Stimulated activated memory B cell treated with anti-CD40 and anti-IgM and Interleukin-4, amounts not matched to agents 10 μg/mL and 1 μg/mL and 100 μg/mL, for 72 hours (primary cell): ENCODE measurements around the gene C8B.

Experiments used
- ATAC-seq: fragments of 150-1000 bp; cut with Tn5 transposase; 2 replicates; pipeline ENCODE4 v1.10.0; 2021
- H3K27ac Mint-ChIP-seq: one replicate; pipeline ENCODE4 v1.8.0; 2022; ENCODE audit warnings: mild to moderate bottlenecking, mixed read lengths
- H3K27me3 Mint-ChIP-seq: one replicate; pipeline ENCODE4 v1.8.0; 2022; ENCODE audit warnings: mixed read lengths
- H3K36me3 Mint-ChIP-seq: one replicate; pipeline ENCODE4 v1.8.0; 2022; ENCODE audit warnings: mixed read lengths
- H3K4me1 Mint-ChIP-seq: one replicate; pipeline ENCODE4 v1.8.0; 2022; ENCODE audit warnings: mixed read lengths
- H3K4me3 Mint-ChIP-seq: one replicate; pipeline ENCODE4 v1.8.0; 2022; ENCODE audit warnings: mild to moderate bottlenecking, moderate library complexity, mixed read lengths
- H3K9me3 Mint-ChIP-seq: one replicate; pipeline ENCODE4 v1.8.0; 2022; ENCODE audit warnings: mixed read lengths

C8B gene

GRCh38 chr1:56905667-56906066 lies 60.1 kb downstream of the C8B start:
- H3K36me3 Mint-ChIP-seq: no peaks in the 10 kb centered on the region
- no peaks in the 10 kb centered on the region for H3K9me3 Mint-ChIP-seq
- no peak overlapping the region for H3K27ac Mint-ChIP-seq
- H3K4me1 Mint-ChIP-seq: no peaks in the 10 kb centered on the region
- no peaks in the 10 kb centered on the region for H3K27me3 Mint-ChIP-seq
- ATAC-seq: no peak
- H3K4me3 Mint-ChIP-seq: no peak overlapping the region

DNA sequence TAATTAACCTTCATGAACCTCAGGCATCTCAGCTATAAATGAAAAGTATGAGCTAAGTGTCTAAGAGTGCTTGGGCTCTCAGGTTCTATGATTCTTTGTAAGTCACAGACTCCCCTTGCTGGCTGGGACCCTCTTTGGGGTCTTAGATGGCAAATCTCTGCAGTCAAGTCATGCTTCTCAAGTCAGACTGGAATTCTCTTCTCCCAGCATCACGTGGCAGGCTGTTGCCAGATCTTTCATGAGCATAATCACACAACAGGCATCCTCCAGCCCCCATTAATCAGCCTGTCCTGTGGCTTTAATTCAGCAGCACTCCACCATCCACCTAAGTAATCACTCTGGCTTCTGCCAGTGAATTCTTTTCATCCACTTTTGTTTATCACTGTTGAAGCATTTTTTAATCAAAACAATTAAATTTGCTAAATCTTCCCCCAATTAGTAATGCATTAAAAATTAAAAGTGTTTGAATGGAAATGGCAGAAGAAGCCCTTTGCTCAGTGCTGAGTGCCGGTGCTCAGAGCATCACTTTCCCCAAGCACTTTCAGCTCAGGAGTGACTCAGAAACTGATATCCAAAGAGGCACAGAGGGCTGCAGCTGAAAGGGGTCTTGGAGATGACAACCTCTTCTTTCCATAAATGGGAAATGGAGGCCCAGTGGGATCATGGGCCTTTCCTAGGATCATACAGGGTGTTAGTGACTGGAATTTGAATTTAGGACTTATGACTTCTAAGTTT lies 61.0 kb downstream of the C8B start:
- no peaks in the 10 kb centered on the region for H3K9me3 Mint-ChIP-seq
- no peaks in the 10 kb centered on the region for H3K4me1 Mint-ChIP-seq
- H3K27me3 Mint-ChIP-seq: no peaks in the 10 kb centered on the region
- H3K36me3 Mint-ChIP-seq: no peaks in the 10 kb centered on the region
- ATAC-seq: no peak
- H3K27ac Mint-ChIP-seq: no peak overlapping the region
- no peak overlapping the region for H3K4me3 Mint-ChIP-seq

GRCh38 chr1:56903778-56904177 lies 62.0 kb downstream of the C8B start:
- Mint-ChIP-seq H3K4me1 (no peaks in the 10 kb centered on the region), H3K27me3 (no peaks in the 10 kb centered on the region)
- no peak for ATAC-seq

GRCh38 chr1:56901716-56902115 lies 64.1 kb downstream of the C8B start:
- Mint-ChIP-seq H3K27ac (no peak overlapping the region), H3K4me1 (no peaks in the 10 kb centered on the region), H3K4me3 (no peak overlapping the region), H3K36me3 (no peaks in the 10 kb centered on the region), H3K9me3 (no peaks in the 10 kb centered on the region), H3K27me3 (no peaks in the 10 kb centered on the region)
- ATAC-seq: no peak

More at GRCh38 chr1:56903778-56904177, 62.0 kb downstream of the C8B start:
- Mint-ChIP-seq H3K9me3 (no peaks in the 10 kb centered on the region), H3K27ac (no peak overlapping the region), H3K36me3 (no peaks in the 10 kb centered on the region), H3K4me3 (no peak overlapping the region)

- ATAC-seq: no peak
- H3K9me3 Mint-ChIP-seq: no peaks in the 10 kb centered on the region
- H3K27ac Mint-ChIP-seq: no peak overlapping the region
Measured at GRCh38 chr1:56898879-56899278, 66.9 kb downstream of the C8B start.

GRCh38 chr1:56898005-56898373 lies 67.8 kb downstream of the C8B start:
- ATAC-seq: no peak
- no peaks in the 10 kb centered on the region for H3K36me3 Mint-ChIP-seq
- H3K27me3 Mint-ChIP-seq: no peaks in the 10 kb centered on the region
- H3K4me1 Mint-ChIP-seq: no peaks in the 10 kb centered on the region
- no peak overlapping the region for H3K27ac Mint-ChIP-seq
- no peaks in the 10 kb centered on the region for H3K9me3 Mint-ChIP-seq
- no peak overlapping the region for H3K4me3 Mint-ChIP-seq

More at GRCh38 chr1:56898879-56899278, 66.9 kb downstream of the C8B start:
- Mint-ChIP-seq H3K4me3 (no peak overlapping the region), H3K36me3 (no peaks in the 10 kb centered on the region), H3K27me3 (no peaks in the 10 kb centered on the region), H3K4me1 (no peaks in the 10 kb centered on the region)

DNA sequence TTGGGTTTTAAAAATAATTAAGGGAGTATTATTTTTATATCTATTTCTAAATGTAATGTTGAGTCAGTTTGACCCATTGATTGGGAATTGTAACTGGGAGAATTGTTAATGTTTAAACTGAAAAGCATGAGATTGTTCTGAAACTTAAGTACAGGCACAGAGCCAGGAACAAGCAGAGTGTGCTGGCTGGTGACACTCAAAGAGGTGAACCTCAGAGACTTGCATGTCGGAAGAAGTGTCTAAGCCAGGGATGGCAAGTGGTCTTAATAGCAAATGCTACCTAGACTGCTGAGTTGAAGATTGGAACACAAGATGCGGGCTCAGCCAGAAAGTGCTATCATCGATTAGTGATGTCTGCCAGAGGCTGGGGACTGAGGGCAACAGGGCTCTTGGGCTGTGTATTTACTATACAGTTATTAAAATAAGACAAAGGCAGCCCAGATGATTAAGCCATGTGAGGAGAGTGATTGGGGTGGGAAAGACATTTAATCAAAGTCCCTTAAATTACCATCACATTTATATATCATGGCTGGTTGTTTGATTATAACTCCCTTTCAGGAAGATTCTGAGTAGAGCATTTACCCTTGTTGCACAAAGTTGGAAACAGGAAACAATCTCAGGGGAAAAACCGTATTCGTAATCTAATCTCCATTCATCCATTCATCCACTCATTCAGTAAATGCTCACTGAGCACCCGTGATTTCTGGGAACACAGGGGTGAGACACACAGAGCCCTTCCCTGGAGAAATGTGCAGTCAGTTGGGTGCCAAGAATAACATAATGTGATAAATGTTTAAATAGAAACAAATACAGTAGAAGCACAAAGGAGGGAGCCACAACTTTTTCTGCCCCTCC lies 68.4 kb downstream of the C8B start:
- H3K4me3 Mint-ChIP-seq: no peak overlapping the region
- ATAC-seq: no peak
- no peaks in the 10 kb centered on the region for H3K9me3 Mint-ChIP-seq
- H3K27me3 Mint-ChIP-seq: no peaks in the 10 kb centered on the region
- no peaks in the 10 kb centered on the region for H3K36me3 Mint-ChIP-seq
- H3K27ac Mint-ChIP-seq: no peak overlapping the region
- no peaks in the 10 kb centered on the region for H3K4me1 Mint-ChIP-seq

- no peak for ATAC-seq
- no peak overlapping the region for H3K4me3 Mint-ChIP-seq
- H3K36me3 Mint-ChIP-seq: no peaks in the 10 kb centered on the region
- no peaks in the 10 kb centered on the region for H3K27me3 Mint-ChIP-seq
- H3K9me3 Mint-ChIP-seq: no peaks in the 10 kb centered on the region
- no peak overlapping the region for H3K27ac Mint-ChIP-seq
- no peaks in the 10 kb centered on the region for H3K4me1 Mint-ChIP-seq
Measured at GRCh38 chr1:56894014-56894413, 71.8 kb downstream of the C8B start.

- Mint-ChIP-seq H3K9me3 (no peaks in the 10 kb centered on the region), H3K4me1 (no peaks in the 10 kb centered on the region), H3K27me3 (no peaks in the 10 kb centered on the region), H3K4me3 (no peak overlapping the region), H3K27ac (no peak overlapping the region), H3K36me3 (no peaks in the 10 kb centered on the region)
- ATAC-seq: no peak
Measured at GRCh38 chr1:56890229-56890628, 75.6 kb downstream of the C8B start.

DNA sequence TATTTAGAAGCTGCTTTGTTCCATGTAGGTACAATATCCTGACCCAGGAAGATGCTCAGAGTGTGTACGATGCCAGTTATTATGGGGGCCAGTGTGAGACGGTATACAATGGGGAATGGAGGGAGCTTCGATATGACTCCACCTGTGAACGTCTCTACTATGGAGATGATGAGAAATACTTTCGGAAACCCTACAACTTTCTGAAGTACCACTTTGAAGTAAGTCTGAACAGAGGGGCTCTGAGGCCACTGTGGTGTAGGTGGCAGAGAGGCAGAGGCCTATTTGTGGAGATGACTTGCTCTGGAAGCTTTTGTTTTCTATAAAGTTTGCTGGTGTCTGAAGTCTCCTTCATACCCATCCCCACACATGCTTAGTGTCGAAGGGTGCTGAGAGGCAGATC lies 84.4 kb downstream of the C8B start:
- H3K27ac Mint-ChIP-seq: no peak overlapping the region
- peaks cover 7% of the 10 kb centered on the region for H3K27me3 Mint-ChIP-seq

GRCh38 chr1:56880774-56881173 lies 85.0 kb downstream of the C8B start:
- H3K27me3 Mint-ChIP-seq: peaks cover 14% of the 10 kb centered on the region
- no peaks in the 10 kb centered on the region for H3K9me3 Mint-ChIP-seq
- no peak overlapping the region for H3K4me3 Mint-ChIP-seq
- no peaks in the 10 kb centered on the region for H3K4me1 Mint-ChIP-seq
- no peak overlapping the region for H3K27ac Mint-ChIP-seq
- ATAC-seq: no peak
- H3K36me3 Mint-ChIP-seq: no peaks in the 10 kb centered on the region

More for the DNA sequence above, 84.4 kb downstream of the C8B start:
- Mint-ChIP-seq H3K4me3 (no peak overlapping the region), H3K9me3 (no peaks in the 10 kb centered on the region), H3K4me1 (no peaks in the 10 kb centered on the region), H3K36me3 (no peaks in the 10 kb centered on the region)
- ATAC-seq: no peak
